HG02970 (cell line): ENCODE results near the gene LDLRAD1.
"Not testable (repeated sequence)": the region's sequence is repeated elsewhere in the genome, so short reads cannot be mapped to it uniquely, and the experiment has no call there.

Experiments
- ATAC-seq: cut with Tn5 transposase; IDR thresholded peaks from one replicate; pipeline ENCODE4 v1.9.1; 2021; ENCODE audit warnings: mild to moderate bottlenecking, moderate library complexity, moderate number of reproducible peaks; ENCODE audit not compliant: unreplicated experiment, low FRiP score

LDLRAD1 gene

DNA sequence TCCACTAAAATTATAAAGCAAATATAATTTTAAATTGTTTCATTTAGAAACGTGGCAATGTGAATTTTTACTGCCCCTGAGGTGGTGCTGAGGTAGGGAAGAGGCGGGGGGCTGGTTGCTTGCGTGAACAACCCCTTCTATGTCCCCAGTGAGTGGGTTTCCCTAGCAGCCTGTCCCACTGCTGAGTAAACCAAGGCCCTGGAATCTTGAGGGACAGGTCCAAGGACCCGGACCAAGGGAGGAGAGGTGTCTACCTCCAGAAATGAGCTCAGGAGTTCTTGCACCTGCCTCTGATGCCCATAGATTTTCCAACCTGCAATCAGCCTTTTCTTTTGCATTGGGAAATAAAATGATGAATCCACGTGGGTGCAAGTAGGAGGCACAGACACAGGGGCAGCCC, 649 bp upstream of the LDLRAD1 start:
- no peak for ATAC-seq

DNA sequence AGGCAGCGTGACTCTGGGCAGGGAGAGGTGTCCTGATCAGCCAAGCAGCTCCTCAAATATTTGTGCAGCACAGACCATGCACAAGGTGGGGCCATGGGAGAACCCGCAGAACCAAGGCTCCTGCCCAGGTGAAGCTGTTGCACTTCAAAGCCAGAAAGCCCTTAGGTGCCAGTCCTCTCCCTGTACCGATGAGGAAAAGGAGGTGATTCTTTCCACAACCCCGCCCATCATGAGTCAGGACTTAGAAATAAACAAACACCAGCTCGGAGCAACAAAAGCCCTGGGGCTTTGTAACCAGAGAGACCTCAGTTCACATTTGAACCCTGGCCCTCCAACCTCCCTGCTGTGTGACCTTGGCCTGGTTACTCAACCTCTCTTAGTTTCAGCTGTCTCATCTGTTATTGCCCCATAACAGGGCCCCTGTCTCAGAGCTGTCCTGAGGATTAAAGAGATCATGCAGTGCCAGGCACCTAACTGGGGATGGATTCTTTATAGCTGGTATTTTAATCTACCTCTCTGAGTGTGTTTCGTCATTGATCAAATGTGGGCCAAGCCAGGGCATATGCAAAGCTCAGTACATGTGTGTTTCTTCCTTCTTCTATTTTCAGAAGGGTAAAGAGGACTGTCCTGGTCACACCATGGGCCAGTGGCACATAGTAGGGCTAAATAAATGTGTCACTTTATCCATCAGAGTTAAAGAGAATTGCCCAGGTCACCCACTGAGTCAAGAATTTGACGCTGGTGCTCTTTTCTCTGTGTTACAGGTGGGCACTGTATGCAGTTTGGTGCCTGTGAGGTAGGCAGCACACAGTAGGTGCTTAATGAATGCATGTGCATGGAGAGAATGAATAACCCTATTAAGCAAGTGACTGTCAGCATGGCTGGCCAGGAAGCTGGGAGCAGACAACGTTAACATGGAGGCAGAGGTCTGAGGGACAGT, 1.4 kb downstream of the LDLRAD1 start:
- ATAC-seq: no peak

DNA sequence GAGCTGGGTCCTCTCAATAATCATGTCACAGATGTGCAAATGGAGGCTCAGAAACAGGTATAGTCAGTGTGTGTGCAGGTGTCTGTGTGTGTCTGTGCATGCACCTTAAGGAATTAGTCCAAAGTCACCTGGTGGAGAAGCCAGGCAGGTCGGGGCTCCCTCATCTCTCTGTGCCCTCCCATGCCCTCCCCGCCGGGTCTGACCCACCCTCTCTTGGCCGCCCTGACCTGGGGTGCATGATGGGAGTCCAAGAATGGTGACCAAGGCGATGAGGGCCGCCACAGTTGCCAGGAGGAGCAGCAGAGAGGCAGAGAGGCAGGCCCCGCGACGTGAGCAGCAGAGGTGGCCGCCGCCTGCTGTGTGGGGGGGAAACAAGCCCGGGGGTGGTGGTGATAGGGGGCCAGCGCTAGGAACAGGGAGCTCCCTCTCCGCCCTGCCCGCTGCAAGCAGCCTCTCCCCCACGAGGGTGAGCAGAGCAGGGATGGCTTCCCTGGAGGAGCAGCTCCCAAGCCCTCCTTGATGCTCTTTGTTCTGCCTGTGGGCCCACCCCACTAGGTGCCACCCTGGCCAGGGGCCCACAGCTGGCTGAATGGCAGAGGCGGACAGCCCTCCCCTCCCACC, 3.9 kb downstream of the LDLRAD1 start:
- no peak for ATAC-seq

DNA sequence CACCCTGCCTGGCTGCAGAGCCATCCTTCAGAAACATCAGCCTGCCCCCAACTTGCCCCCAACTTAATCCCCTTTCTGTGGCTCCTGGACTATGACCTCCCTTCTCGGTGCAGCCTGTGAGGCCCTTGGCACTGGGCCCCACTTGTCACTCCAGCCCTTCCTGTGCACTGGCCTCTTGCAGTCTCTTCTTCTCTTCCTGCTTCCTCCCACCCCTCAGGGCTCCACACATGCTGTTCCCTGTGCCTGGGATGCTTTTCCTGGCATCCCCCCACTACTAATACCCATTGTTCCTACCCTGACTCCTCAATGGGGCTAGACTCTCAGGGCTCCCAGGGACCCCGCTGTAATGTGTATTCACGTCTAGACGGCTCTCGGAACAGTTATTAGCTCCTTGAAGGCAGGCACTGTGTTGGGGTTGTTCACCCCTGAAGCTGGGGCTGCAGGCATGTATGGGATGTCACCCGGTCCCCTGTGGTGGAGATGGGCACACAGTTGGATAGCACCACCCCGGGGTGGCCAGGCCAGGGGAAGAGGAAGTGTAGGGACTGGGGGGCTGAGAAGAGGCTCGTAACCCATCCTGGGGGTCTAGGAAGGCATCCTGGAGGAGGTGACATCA, 4.5 kb downstream of the LDLRAD1 start:
- ATAC-seq: no peak

DNA sequence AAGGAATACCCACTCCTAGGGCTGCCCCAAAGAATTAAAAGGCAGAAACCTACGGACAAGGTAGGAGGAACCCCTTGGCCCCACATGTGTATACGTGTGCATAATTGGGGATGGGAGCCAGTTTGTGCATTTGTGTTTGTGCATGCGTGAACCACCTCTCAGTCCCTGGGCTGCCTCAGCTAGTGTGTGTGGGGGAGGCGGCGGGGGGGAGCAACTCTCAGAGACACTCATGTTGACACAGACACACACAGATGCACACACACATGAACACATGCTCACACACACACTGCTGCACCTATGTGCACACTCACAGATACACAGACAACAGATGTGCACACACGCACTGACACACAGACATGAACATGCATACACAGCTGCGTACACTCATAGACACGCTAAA, 5.1 kb downstream of the LDLRAD1 start:
- ATAC-seq: no peak

DNA sequence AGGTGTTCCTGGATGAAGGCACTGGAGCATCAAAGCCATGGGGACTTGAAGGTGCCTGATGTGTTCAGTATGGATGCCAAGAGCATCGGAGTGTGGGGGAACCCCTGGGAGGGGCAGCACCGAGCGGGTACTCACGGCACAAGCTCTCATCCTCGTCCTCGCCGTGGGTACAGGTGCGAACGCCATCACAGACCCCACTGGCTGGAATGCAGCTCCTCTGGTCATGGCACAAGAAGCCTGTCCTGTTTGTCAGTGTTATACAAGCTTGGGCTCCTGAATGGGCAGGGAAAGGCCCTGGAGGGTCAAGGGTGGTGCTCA, 6.0 kb downstream of the LDLRAD1 start:
- no peak for ATAC-seq

DNA sequence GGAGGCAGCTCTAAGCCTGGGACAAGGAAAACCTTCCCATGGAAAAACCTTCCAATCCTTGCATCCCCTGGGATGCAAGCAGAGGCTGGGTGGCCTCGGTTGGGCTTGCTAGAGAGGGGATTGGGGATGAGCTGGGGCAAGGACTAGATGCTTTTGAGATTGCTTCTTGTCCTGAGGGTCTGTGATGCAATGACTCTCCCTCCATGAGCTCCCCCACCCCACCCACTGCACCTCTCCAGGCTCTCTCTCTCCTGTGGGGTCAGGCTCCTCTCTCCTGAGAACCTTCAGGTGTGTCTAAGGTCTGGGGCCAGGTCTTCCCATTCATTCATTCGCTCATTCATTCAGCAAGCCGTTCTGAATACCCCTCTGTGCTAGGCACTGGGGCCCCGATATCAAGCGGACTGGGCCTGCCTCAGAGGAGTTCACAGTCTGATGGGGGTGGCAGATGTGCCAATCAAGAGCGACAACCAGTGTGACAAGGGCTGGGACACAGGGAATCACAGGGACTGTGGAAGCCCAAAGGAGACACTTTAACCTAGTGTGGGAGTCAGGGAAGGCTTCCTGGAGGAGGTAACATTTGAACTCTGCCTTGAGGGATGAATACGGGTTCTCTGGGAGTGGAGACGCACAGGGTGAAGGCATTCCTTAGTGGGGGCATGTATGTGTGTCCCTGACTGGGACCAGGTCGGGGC, 6.5 kb downstream of the LDLRAD1 start:
- no peak for ATAC-seq

DNA sequence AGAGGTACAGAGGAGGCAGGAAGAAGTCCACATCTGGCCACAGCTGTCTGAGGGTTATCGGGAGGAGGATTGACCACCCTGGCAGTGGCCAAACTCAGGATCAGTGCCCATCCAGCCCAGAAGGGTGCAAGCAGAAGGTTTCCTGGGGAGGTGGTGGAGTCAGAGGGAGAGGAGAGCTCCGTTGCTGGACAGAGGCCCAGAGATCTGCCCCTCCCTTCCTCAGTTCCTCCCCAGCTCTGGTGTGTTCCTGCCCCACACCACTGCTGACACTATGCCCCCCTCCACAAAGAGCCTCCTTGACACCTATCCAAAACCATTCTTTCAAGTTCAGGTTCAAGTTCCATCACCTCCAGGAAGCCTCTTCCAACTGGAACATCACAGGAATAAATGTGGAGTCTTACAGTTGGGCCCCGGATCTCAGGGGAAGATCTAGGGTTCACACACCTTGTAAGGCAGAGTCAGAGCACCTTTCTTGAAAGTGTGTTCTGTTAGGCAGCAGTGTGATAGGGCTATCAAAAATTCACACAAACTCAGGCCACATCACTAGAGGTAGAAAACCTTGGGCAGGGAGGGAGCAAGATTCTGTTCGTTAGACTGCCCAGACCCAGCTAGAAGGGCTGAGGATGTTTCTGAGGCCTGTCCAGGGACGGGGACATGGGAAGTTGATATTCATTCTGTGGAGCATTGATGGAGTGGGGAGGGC, 7.4 kb downstream of the LDLRAD1 start:
- no peak for ATAC-seq

DNA sequence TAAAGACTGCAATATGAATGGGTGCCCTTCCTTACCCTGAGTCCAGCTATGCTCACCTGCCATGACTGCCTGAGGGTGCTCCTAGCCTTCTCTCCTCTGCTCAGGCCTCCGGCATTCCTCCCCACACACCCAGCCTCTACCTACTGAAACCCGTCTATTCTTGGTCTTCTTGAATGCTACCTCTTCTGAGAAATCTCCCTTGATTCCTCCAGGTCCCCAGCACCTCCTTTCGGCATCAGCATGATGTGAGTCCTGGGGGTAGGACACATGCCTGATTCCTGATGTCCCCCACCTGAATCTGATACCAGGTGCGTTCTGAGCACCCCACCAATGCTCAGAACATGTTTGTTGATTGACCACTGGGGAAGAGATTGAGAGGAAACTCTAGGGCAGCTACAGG, 8.6 kb downstream of the LDLRAD1 start:
- ATAC-seq: no peak

DNA sequence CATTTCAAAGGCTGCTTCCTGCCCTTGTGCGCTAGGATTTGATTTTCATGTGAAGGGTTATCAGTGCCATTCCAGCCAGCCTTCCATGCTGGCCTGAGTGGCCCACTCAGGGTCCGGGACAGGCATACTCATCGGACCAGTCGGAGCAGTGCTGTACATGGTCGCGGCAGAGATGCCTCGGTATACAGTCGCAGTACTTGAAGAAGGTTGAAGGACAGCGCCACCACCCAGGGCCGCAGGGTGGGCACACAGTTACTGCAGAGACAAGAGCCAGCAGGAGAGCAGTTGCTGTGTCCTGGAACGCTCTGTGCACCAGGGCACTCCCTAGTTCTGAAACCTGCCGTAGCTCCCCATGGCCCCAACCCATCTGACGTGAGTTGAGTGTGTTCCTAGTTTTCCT, 9.1 kb downstream of the LDLRAD1 start:
- no peak for ATAC-seq

DNA sequence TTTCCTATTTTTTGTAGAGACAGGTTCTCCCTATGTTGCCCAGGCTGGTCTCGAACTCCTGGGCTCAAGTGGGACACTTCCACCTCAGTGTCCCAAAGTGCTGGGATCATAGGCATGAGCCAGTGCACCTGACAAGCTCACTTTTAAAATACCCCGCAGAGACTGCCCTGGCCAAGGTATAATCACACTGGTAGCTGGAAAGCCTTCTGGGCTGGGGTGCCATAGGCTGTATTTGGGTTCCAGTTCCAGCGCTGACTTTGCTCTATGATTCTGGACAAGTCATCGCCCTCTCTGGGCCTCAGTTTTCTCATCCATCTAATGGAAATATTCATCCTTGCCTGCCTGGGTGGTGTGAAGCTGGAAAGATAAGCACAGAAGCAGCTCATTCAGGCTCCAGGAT, 10.4 kb downstream of the LDLRAD1 start:
- no peak for ATAC-seq

DNA sequence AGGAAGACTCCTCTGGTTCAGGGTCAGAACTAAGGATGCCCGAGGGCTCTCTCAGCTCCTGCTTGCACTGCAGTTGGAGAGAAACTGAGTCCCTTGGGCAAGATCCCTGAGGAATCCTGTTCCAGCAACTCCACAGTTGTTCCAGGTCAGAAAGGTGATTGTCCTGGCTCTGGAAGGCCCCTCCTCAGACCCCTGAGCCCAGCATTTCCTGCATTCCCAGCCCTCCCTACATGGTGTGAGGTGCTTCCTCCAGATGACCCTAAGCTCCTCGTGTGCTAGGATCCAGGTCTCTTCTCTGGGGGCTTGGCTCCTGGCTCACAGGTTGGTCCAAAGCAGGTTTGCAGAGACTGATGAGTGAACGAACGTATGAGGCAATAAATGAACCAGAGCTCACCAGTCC, 11.5 kb downstream of the LDLRAD1 start:
- no peak for ATAC-seq

DNA sequence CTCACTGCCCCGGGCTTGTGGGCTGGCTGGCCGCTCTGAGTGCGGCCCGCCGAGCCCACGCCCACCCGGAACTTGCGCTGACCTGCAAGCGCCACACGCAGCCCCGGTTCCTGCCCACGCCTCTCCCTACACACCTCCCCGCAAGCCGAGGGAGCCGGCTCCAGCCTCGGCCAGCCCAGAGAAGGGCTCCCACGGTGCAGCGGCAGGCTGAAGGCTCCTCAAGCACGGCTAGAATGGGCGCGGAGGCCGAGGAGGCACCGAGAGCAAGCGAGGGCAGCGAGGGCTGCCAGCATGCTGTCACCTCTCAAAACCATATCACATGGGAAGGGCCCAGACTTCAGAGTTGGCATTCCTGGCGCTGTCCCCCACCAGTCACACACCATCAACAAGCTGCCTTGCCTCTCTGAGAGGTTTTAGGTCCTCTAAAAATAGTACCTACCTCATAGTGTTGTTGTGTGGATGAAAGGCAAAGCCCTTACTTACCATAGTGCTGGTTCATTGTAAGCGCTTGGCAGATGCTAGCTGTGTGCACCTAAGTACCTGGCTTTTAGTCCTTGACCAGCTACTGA, 13.4 kb downstream of the LDLRAD1 start:
- ATAC-seq: no peak

DNA sequence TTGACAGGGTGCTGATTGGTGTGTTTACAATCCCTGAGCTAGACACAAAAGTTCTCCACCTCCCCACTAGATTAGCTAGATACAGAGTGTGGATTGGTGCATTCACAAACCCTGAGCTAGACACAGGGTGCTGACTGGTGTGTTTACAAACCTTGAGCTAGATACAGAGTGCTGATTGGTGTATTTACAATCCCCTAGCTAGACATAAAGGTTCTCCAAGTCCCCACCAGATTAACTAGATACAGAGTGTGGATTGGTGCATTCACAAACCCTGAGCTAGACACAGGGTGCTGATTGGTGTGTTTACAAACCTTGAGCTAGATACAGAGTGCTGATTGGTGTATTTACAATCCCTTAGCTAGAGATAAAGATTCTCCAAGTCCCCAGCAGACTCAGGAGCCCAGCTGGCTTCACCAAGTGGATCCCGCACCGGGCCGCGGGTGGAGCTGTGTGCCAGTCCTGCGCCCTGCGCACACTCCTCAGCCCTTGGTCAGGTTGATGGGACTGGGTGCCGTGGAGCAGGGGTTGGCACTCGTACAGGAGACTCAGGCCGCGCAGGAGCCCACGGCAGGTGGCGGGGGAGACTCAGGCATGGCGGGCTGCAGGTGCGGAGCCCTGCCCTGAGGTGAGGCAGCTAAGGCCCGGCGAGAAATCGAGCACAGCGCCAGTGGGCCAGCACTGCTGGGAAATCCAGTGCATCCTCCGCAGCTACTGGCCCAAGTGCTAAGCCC, 14.1 kb downstream of the LDLRAD1 start:
- not testable (repeated sequence) for ATAC-seq

DNA sequence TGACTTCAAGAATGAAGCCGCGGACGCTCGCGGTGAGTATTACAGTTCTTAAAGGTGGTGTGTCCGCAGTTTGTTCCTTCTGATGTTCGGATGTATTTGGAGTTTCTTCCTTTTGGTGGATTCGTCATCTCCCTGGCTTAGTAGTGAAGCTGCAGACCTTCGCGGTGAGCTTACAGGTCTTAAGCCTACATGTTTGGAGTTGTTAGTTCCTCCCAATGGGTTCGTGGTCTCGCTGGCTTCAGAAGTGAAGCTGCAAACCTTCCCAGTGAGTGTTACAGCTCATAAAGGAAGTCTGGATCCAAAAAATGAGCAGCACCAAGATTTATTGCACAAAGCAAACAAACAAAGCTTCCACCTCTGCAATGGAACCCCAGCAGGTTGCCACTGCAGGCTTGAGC, 14.7 kb downstream of the LDLRAD1 start:
- ATAC-seq: no peak

DNA sequence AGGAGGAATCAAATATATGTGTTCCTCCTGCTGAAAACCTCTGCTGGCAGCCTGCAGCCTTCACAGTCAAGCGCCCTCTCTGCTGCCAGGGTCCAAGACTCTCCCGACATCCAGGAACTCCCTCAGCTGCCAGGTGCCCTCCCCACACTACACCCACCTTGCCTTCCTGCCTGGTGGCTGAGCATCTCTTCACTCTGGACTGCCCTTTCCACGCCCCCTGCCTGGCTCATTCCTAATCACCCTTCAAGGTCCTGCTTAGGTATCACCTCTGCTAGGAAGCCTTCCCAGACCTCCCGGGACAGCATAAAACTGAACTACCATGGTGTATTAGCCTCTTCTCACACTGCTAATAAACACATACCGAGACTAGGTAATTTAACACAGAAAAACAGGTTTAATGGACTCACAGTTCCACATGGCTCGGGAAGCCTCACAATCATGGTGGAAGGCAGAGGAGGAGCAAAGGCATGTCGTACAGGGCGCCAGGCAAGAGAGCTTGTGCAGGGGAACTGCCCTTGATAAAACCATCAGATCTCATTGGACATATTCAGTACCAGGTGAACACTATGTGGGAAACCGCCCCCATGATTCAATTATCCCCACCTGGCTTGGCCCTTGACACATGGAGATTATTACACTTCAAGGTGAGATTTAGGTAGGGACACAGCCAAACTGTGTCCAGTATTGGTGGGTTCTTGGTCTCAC, 15.3 kb downstream of the LDLRAD1 start:
- no peak for ATAC-seq

DNA sequence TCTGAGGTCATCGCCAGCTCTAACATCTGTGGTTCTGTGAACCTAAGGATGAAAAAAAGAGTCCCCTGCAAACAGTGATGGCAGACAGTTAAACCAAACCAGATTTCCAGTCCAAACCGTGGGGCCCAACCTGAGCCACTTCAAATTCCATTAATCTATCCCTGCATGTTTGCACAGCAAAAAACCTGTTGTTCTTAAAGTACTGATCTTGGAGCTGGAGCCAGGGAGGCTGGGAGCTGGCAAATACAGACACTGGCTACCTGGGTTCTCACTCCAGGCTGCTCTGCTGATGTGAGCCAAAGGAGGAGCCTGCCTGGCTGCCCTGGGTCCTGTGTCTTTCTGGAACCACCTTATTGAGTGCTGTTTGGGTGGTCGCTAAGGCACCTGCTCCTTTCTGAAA, 16.4 kb downstream of the LDLRAD1 start:
- ATAC-seq: no peak

DNA sequence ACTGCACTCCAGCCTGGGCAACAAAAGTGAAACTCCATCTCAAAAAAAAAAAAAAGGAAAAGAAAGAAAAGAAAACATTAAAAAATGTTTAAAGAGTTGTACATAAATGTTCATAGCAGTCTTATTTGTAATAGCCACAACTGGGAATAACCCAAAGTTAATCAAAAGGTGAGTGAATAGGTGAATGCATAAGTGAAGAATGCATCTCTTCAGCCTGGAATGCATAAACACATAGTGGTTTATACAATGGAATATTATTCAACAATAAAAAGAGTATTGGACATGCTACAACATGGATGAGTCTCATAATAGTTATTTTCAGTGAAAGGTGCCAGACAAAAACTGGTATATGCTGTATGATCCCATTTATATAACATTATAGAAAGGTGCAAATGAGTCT, 18.1 kb downstream of the LDLRAD1 start:
- ATAC-seq: no peak

DNA sequence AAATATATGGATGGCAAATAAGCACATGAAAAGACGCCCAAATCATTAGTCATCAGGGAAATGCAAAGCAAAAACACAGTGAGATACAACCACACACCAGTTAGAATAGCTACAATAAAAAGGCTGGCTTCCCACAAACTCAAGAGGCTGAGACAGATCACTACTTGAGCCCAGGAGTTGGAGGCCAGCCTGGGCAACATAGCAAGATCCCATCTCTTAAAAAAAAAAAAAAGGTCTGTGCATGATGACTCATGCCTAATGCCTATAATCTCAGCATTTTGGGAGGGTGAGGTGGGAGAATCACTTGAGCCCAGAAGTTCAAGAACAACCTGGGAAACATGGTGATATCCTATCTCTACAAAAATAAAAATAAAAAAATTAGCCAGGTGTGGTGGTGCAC, 19.8 kb downstream of the LDLRAD1 start:
- ATAC-seq: no peak
